Lower leg skin (tissue), 4 donors: ENCODE measurements around the gene TTYH3. TPM values are rescaled to one million over a fixed set of nuclear protein-coding genes. Genes with fewer than 3 reads are reported as not detected.

Source experiments
- DNase-seq, 2 donors: peaks; one replicate each; pipeline ENCODE4 v3.0.0-alpha.2; 2019; ENCODE audit warnings: low spot score in 2 of 2
- H3K4me3 ChIP-seq: fragments of 200-600 bp; sonication (generic); 2 replicates; pipeline ENCODE4 v1.5.1; 2017; ENCODE audit warnings: mild to moderate bottlenecking, low read depth; ENCODE audit not compliant: poor library complexity, severe bottlenecking
- CTCF ChIP-seq, 3 donors: fragments of 450-650 bp; IDR thresholded peaks; one replicate each; pipeline ENCODE4 v1.5.1; 2016; ENCODE audit warnings: antibody characterized with exemption in 3 of 3, mild to moderate bottlenecking in 3 of 3, moderate library complexity in 2 of 3
- POLR2A ChIP-seq, 2 donors: fragments of 450-650 bp; IDR thresholded peaks; one replicate each; pipeline ENCODE4 v1.6.1; 2016 to 2017; ENCODE audit warnings: antibody characterized with exemption in 2 of 2, mild to moderate bottlenecking in 1 of 2, moderate library complexity in 1 of 2
- WGBS, 2 donors: methylation state at CpG; one replicate each; pipeline ENCODE4 v1.1.5; 2018; 5-methylcytosine and 5-hydroxymethylcytosine counted together
- intact Hi-C: fragments of 100-400 bp; cut with DNase I; formaldehyde crosslinking; loops from one replicate; pipeline ENCODE4 v1.15.0; 2023; ENCODE audit warnings: low total_unique reads
- total RNA-seq, 4 donors: library from RNA; depleted of rRNA; stranded (reverse); fragments of >200 nt; gene quantifications; one replicate each; pipeline ENCODE4 v1.1.0, GENCODE V29; 2016

The TTYH3 gene
- total RNA-seq, 4 donors from 2014 or later: 7.9 to 18.0 (median 13.9) TPM

DNA sequence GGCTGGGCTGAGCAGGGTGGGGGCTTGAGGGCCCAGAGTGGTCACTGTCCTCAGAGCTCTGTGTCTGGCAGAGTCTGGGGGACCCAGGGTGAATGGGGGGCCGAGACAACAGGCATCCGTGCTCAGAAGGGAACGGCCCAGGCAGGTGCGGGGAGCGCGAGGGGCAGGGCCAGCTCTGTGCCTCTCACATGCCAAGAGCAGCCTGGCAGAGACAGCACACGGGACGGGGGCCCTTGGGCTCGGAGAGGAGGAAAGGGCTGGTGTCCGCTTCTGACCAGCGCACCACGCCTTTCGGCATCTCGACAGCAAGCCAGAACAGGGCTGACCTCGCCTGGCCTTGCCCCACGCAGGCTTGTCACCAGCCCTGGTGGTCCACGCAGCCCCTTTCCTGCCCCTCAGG, 69.6 kb downstream of the TTYH3 start:
- intact Hi-C loops: no loop called here
- 80 to 88% methylated on average over 17 of the region's 17 CpGs for WGBS, 2 donors
- no peak for TF ChIP-seq CTCF (IDR thresholded peaks at IDR 0.05)
- TF ChIP-seq POLR2A (IDR thresholded peaks at IDR 0.05): no peak
- no peak for DNase-seq
- H3K4me3 ChIP-seq: no peak overlapping the region

- intact Hi-C loops: no loop called here
- TF ChIP-seq CTCF (IDR thresholded peaks at IDR 0.05) (no peak), POLR2A (IDR thresholded peaks at IDR 0.05) (no peak)
- no peak overlapping the region for H3K4me3 ChIP-seq
- peak; percentile 64 to 94 for DNase-seq
- 74% methylated on average over 12 of the region's 12 CpGs for WGBS, 2 donors
Measured at GRCh38 chr7:2701832-2702593, 70.2 kb downstream of the TTYH3 start.

- intact Hi-C loops: no loop called here
- H3K4me3 ChIP-seq: no peak overlapping the region
- DNase-seq: no peak
- WGBS, 2 donors: 93% methylated on average over 15 to 22 of the region's 22 CpGs
- TF ChIP-seq POLR2A (IDR thresholded peaks at IDR 0.05) (no peak), CTCF (IDR thresholded peaks at IDR 0.05) (no peak)
Measured at GRCh38 chr7:2702594-2702957, 70.8 kb downstream of the TTYH3 start.

- no peak overlapping the region for H3K4me3 ChIP-seq
- no peak for DNase-seq
- intact Hi-C loops: no loop called here
- TF ChIP-seq CTCF (IDR thresholded peaks at IDR 0.05) (no peak), POLR2A (IDR thresholded peaks at IDR 0.05) (no peak)
- 82 to 85% methylated on average over 14 of the region's 14 CpGs for WGBS, 2 donors
Measured at GRCh38 chr7:2705371-2706096, 73.7 kb downstream of the TTYH3 start.

DNA sequence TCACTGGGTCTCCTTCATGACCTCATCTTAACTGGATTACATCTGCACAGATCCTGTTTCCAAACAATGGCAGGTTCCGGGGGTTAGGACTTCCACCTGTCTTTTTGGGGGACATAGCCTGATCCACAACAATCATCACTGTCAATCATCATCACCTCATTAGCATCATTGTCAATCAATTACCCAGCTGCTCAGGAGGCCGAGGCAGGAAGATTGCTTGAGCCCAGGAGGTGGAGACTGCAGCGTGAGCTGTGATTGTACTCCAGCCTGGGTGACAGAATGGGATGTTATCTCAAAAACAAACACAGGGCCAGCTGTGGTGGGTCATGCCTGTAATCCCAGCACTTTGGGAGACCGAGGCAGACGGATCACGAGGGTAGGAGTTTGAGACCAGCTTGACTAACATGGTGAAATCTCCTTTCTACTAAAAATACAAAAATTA, 74.9 kb downstream of the TTYH3 start:
- intact Hi-C loops: no loop called here
- no peak for DNase-seq
- WGBS, 2 donors: 77 to 79% methylated on average over 6 of the region's 6 CpGs
- TF ChIP-seq CTCF (IDR thresholded peaks at IDR 0.05) (no peak), POLR2A (IDR thresholded peaks at IDR 0.05) (no peak)
- H3K4me3 ChIP-seq: no peak overlapping the region
